ENCODE data around the gene TMEM138.
A peak's percentile ranks its signal among the peaks of the same experiment; 100 is the strongest.

The TMEM138 gene

DNA sequence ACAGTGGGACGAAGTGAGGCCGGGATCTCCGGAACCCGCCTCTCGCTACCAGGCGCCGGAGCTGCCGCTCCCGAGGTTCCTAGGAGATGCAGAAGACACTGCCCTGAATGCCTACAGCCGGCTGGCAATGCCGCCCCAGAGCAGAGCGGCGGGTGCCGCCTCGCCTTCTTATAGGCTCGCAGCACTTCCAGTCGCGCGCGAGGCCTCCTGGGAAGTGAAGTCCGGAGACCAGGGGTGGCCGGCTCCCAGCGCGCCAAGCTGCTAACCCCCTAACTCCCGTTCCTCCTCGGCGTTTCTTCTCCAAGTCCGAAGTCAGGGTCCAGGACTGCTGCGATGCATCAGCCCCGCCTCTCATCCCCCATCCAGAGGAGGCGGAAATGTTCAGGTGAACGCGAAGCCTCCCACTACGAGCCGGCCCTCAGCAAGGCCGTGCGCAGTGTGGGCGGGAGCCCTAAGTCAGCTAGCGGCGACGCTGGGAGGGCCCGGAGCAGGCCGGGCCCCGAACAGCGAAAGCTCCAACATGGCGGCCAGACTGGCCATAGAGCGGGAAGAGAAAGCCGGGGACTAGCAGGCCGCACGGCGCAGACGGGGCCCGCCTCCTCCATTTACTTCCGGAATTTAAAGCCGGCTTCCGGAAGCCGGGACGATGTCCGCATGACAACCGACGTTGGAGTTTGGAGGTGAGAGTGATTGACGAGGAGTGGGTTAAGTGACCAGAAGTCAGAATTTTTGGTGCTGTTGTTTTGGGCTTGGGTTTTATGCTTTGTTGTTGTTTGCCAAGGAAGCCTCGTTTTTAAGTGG, at the start of gene TMEM138, which contains the start of gene CYB561A3:
Gene TMEM138, plus strand, starts transcription at position 634 of the 801 bp plus-strand sequence. CDS start 2,017 bp downstream, outside the sequence.
Gene CYB561A3, minus strand, starts transcription at position 142 of the 801 bp plus-strand sequence. CDS start 5,169 bp downstream, outside the sequence.
- TF ChIP-seq, protein P1, sequence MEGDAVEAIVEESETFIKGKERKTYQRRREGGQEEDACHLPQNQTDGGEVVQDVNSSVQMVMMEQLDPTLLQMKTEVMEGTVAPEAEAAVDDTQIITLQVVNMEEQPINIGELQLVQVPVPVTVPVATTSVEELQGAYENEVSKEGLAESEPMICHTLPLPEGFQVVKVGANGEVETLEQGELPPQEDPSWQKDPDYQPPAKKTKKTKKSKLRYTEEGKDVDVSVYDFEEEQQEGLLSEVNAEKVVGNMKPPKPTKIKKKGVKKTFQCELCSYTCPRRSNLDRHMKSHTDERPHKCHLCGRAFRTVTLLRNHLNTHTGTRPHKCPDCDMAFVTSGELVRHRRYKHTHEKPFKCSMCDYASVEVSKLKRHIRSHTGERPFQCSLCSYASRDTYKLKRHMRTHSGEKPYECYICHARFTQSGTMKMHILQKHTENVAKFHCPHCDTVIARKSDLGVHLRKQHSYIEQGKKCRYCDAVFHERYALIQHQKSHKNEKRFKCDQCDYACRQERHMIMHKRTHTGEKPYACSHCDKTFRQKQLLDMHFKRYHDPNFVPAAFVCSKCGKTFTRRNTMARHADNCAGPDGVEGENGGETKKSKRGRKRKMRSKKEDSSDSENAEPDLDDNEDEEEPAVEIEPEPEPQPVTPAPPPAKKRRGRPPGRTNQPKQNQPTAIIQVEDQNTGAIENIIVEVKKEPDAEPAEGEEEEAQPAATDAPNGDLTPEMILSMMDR (IDR thresholded peaks at IDR 0.05; ENCODE audit: extremely low read depth, insufficient read depth, missing control alignments) = no peak
- peak; percentile 88 for DNase-seq (ENCODE audit: low spot score)
- in situ Hi-C loops (cut with MboI; ENCODE audit: low pct_unique_long_range_greater_than_20kb, low sequenced_read_pairs, unreplicated experiment) = no loop called here

DNA sequence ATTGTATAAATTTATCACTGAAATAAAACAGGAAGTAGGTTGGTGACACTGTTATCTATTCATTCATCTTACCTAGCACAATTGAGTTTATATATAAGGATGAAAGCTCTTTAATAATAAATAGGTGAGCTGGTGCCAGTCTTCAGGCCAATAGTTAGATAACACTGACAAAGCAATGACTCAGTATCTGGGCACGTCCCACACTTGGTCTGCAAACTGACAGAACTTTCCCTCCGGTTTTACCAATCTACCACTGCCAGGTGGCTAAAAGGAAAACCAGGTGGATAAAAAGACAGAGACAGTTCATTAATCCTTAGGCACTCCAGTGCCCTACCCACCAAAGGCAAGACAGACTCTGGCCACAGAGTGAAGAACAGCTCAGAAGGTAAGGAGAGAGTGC, 46.9 kb upstream of the TMEM138 start:
- TF ChIP-seq, protein P1 (IDR thresholded peaks at IDR 0.05; ENCODE audit: extremely low read depth, insufficient read depth, missing control alignments) = no peak
- in situ Hi-C loops (cut with MboI; ENCODE audit: low pct_unique_long_range_greater_than_20kb, low sequenced_read_pairs, unreplicated experiment) = no loop called here
- DNase-seq (ENCODE audit: low spot score) = no peak

DNA sequence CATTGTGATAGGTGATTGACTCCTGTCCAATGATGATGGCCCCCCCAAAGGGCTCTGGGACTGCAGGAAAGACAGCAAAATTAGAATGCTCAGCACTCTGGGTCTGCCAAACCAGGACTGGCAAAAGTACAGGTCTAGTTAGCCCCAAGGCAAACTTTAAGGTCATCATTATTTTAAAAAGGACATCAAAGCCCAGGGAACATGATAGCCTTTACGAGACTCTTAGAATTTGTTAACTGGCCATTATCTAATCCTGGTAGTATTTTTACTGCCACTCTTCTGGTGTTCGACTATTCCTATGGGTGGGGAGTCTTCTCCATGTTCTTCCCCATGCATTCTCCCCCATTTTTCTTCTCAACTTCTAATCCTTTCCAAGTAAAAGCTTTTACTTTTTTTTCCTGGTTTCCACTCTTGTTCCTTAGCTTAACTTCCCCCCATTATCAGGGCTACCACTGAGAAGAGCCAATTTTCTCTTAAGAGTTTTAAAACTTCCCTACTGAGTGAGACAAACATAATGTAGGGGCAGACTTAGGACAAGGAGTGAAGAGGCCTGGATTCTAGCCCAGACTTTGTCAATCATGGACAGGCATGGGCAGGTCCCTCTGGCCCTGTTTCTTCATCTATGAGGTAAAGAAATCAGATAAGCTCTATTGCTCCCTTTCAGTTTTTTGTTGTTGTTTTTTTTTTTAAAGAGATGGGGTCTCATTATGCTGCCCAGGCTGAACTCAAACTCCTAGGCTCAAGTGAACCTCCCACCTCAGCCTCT, 36.3 kb upstream of the TMEM138 start:
- in situ Hi-C loops (cut with MboI; ENCODE audit: low pct_unique_long_range_greater_than_20kb, low sequenced_read_pairs, unreplicated experiment) = no loop called here
- TF ChIP-seq, protein P1 (IDR thresholded peaks at IDR 0.05; ENCODE audit: extremely low read depth, insufficient read depth, missing control alignments) = no peak
- DNase-seq (ENCODE audit: low spot score) = no peak

DNA sequence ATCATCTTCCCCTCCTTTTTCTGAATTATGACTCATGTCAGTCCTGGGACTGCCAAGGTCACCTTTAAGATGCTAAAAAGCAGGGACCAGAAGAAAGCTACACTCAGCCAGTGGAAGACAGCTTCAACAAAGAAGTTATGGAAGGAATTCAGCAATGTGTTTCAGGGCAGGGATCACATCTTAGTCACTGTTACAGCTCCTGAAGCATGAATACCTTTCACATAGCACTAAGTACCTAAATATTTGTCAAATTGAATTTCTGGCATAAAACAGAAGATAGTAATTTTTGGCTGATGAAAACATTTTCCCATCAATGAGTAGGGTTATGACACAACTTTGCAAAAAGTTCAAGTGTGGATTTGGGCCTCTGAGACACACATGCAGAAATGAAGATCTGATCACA, 34.5 kb upstream of the TMEM138 start:
- TF ChIP-seq, protein P1 (IDR thresholded peaks at IDR 0.05; ENCODE audit: extremely low read depth, insufficient read depth, missing control alignments) = no peak
- in situ Hi-C loops (cut with MboI; ENCODE audit: low pct_unique_long_range_greater_than_20kb, low sequenced_read_pairs, unreplicated experiment) = no loop called here
- no peak for DNase-seq (ENCODE audit: low spot score)

DNA sequence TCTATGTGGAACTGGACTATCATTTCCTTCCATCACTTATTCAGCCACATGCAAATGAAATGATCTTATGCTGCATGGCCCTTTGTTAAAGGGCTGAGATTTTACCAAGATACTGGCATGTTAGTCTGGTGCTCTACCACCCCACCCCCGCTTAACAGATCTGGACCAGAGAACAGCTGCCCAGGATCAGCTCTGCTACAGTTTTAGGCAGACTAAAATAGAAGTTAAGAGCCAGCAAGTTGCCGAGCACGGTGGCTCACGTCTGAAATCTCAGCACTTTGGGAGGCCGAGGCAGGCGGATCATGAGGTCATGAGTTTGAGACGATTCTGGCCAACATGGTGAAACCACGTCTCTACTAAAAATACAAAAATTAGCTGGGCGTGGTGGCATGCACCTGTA, 33.8 kb upstream of the TMEM138 start:
- in situ Hi-C loops (cut with MboI; ENCODE audit: low pct_unique_long_range_greater_than_20kb, low sequenced_read_pairs, unreplicated experiment) = no loop called here
- TF ChIP-seq, protein P1 (IDR thresholded peaks at IDR 0.05; ENCODE audit: extremely low read depth, insufficient read depth, missing control alignments) = no peak

DNA sequence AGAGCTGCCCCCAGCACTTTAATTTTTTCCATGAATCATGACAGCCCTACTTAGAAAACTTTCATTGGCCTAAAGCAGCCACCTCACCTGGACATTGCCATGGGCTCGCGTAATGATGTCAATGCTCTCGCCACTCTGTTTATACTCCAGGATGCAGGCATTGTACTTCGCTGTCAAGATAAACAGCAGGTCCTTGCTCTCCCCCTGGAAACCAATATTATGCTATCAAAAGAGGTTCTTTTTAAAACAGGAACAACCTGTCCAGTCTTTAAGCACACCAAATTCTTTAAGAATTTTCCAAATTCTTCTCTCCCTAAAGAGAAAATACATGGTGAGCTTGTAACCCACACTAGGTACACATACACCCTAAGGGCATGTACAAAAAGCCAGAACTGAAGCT, 32.3 kb upstream of the TMEM138 start:
- TF ChIP-seq, protein P1 (IDR thresholded peaks at IDR 0.05; ENCODE audit: extremely low read depth, insufficient read depth, missing control alignments) = no peak
- DNase-seq (ENCODE audit: low spot score) = no peak
- in situ Hi-C loops (cut with MboI; ENCODE audit: low pct_unique_long_range_greater_than_20kb, low sequenced_read_pairs, unreplicated experiment) = loop anchor here (10.0 kb wide), 1 partner anchor 55 kb away; no protein-coding TSS in a partner anchor

More for the DNA sequence above, 33.8 kb upstream of the TMEM138 start:
- no peak for DNase-seq (ENCODE audit: low spot score)
